GM12878 (cell line): ENCODE results near the gene OVCA2. TPM values are rescaled to one million over a fixed set of nuclear protein-coding genes. Genes with fewer than 3 reads are reported as not detected.

Source experiments
- ATF3 ChIP-seq: IDR thresholded peaks from 2 replicates; pipeline ENCODE4 v1.6.1; 2011; ENCODE audit warnings: low read depth, mild to moderate bottlenecking, low read length, moderate library complexity, borderline replicate concordance; ENCODE audit errors: extremely low read depth
- DPF2 ChIP-seq: fragments of 450-650 bp; IDR thresholded peaks from 2 replicates; pipeline ENCODE4 v1.6.1; 2017; ENCODE audit warnings: mild to moderate bottlenecking
- EZH2 ChIP-seq: IDR thresholded peaks from 2 replicates; pipeline ENCODE4 v1.6.1; 2012; ENCODE audit warnings: low read depth, mild to moderate bottlenecking, control low read depth, inconsistent platforms, low read length, borderline replicate concordance; ENCODE audit not compliant: control insufficient read depth
- MYB ChIP-seq: fragments of 150-350 bp; IDR thresholded peaks from 2 replicates; pipeline ENCODE4 v1.6.1; 2014; ENCODE audit warnings: mild to moderate bottlenecking, low read depth, low read length, borderline replicate concordance
- NFIC ChIP-seq: IDR thresholded peaks from 2 replicates; pipeline ENCODE4 v1.6.1; 2012; ENCODE audit warnings: low read depth, mild to moderate bottlenecking, inconsistent platforms, low read length, moderate library complexity
- NKRF ChIP-seq: fragments of 450-650 bp; conservative IDR thresholded peaks from 2 replicates; pipeline ENCODE4 v1.6.1; 2017; ENCODE audit warnings: mild to moderate bottlenecking, moderate library complexity
- POLR2A ChIP-seq: IDR thresholded peaks from 2 replicates; pipeline ENCODE4 v1.6.1; 2011; ENCODE audit warnings: low read depth, mild to moderate bottlenecking, low read length
- POLR2AphosphoS5 ChIP-seq: IDR thresholded peaks from 2 replicates; pipeline ENCODE4 v1.6.1; 2011; ENCODE audit warnings: mild to moderate bottlenecking, low read length, inconsistent platforms
- RUNX3 ChIP-seq: IDR thresholded peaks from 2 replicates; pipeline ENCODE4 v1.6.1; 2012; ENCODE audit warnings: low read length, inconsistent platforms
- SPI1 ChIP-seq: IDR thresholded peaks from 2 replicates; pipeline ENCODE4 v1.6.1; 2011; ENCODE audit warnings: low read depth, mild to moderate bottlenecking, low read length, moderate library complexity, borderline replicate concordance; ENCODE audit not compliant: insufficient read depth
- TAF1 ChIP-seq: IDR thresholded peaks from 2 replicates; pipeline ENCODE4 v1.6.1; 2011; ENCODE audit warnings: mild to moderate bottlenecking, low read depth, low read length, borderline replicate concordance
- ZBTB40 ChIP-seq: fragments of 450-650 bp; IDR thresholded peaks from 2 replicates; pipeline ENCODE4 v1.6.1; 2016; ENCODE audit warnings: mild to moderate bottlenecking, moderate library complexity, borderline replicate concordance
- polyA plus RNA-seq, 11 experiments: library from polyadenylated mRNA; depleted of rRNA in 4 of 11; unstranded in 6 of 11; stranded (reverse) in 5 of 11; fragments of >200 nt; fragmentation: Nextera tagmentation in 4 of 11; fragmentation: Illumina TruSeq in 1 of 11; extraction: Ambion mirVana in 4 of 11; extraction: Trizol in 1 of 11; gene quantifications; 1 replicate in 1 of 11; 2 replicates in 10 of 11; pipeline versions ENCODE4 v1.2.1 to v1.2.3, GENCODE V29; 2011 to 2016; ENCODE audit warnings: inconsistent platforms in 2 of 11, missing spikeins in 2 of 11, low read depth in 1 of 11
- total RNA-seq, 4 experiments: library from RNA; depleted of rRNA in 3 of 4; stranded (reverse); fragments of >200 nt in 3 of 4; fragmentation: Illumina TruSeq in 1 of 4; extraction: Trizol in 1 of 4; gene quantifications; 2 replicates each; pipeline versions ENCODE4 v1.2.1 to v1.2.3, GENCODE V29; 2013 to 2021
- TF ChIP-seq, protein P1 (sequence below): fragments of 450-650 bp; IDR thresholded peaks from 2 replicates; pipeline ENCODE4 v1.6.1; 2017; ENCODE audit warnings: mild to moderate bottlenecking, moderate library complexity

The OVCA2 gene
- total and polyA plus RNA-seq, 10 of the 15 experiments (the other 5 are each of a cell fraction or from before 2014, with no cell fraction given): 6.1 to 75.3 (median 40.7) TPM

GRCh38 chr17:2056206-2057174 is 14.7 kb downstream of the OVCA2 start (continued):
- TF ChIP-seq, protein P1, sequence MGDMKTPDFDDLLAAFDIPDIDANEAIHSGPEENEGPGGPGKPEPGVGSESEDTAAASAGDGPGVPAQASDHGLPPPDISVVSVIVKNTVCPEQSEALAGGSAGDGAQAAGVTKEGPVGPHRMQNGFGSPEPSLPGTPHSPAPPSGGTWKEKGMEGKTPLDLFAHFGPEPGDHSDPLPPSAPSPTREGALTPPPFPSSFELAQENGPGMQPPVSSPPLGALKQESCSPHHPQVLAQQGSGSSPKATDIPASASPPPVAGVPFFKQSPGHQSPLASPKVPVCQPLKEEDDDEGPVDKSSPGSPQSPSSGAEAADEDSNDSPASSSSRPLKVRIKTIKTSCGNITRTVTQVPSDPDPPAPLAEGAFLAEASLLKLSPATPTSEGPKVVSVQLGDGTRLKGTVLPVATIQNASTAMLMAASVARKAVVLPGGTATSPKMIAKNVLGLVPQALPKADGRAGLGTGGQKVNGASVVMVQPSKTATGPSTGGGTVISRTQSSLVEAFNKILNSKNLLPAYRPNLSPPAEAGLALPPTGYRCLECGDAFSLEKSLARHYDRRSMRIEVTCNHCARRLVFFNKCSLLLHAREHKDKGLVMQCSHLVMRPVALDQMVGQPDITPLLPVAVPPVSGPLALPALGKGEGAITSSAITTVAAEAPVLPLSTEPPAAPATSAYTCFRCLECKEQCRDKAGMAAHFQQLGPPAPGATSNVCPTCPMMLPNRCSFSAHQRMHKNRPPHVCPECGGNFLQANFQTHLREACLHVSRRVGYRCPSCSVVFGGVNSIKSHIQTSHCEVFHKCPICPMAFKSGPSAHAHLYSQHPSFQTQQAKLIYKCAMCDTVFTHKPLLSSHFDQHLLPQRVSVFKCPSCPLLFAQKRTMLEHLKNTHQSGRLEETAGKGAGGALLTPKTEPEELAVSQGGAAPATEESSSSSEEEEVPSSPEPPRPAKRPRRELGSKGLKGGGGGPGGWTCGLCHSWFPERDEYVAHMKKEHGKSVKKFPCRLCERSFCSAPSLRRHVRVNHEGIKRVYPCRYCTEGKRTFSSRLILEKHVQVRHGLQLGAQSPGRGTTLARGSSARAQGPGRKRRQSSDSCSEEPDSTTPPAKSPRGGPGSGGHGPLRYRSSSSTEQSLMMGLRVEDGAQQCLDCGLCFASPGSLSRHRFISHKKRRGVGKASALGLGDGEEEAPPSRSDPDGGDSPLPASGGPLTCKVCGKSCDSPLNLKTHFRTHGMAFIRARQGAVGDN: peak; percentile 95
- TF ChIP-seq DPF2: peak; percentile 55; the same call in 1 of the 2 replicates
- TF ChIP-seq ZBTB40: no peak
- TF ChIP-seq RUNX3: no peak
- TF ChIP-seq NKRF: no peak; the same call in 1 of the 2 replicates
- peak; percentile 84 for TF ChIP-seq POLR2A
- TF ChIP-seq MYB: no peak
- no peak for TF ChIP-seq EZH2
- no peak for TF ChIP-seq NFIC
- TF ChIP-seq TAF1: no peak
- peak; percentile 38; the same call in 1 of the 2 replicates for TF ChIP-seq SPI1
- TF ChIP-seq ATF3: no peak
- peak; percentile 66 for TF ChIP-seq POLR2AphosphoS5
